ENCODE data around the gene NAMPT. TPM values are rescaled to one million over a fixed set of nuclear protein-coding genes. Genes with fewer than 3 reads are reported as not detected.

NAMPT gene
- total RNA-seq, 3 donors from 2014 or later (not counting 1 experiment from before 2014, with no cell fraction given) = 194 to 414 (median 270) TPM

DNA sequence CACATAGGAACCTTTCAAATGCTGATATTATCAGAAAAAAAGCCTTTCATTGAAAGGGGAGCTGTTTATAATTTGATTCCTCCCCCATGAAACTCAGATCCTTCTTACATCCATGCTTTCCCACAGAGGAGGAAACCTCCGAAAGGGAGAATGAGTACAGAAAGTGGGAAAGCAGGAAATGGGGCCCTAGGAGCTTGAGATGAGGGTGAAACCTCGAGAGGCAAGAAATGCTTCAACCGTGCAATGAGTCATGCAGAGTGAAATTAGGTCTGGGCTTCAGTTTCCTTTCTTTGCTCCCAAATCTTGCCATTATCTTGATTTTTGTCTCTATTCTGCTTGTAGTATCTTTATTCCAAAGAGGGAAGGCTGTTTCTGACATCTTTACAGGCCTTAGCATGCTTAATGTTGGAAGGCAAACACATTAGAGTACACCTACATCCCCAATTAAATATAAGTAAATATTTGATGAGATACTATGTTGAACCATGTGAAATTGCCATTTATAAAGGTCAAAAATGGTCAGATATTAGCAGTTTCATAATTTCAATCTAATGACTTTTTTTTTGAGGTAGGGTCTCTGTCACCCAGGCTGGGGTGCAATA, 79.1 kb downstream of the NAMPT start:
- ATAC-seq (no peak), DNase-seq (no peak)
- Histone ChIP-seq H3K27ac (ENCODE audit: low read length) (no peak overlapping the region), H3K36me3 (ENCODE audit: control insufficient read depth, insufficient read depth, low read length) (no peaks in the 10 kb centered on the region), H3K4me1 (ENCODE audit: control insufficient read depth, insufficient read depth, low read length) (no peaks in the 10 kb centered on the region), H3K9me3 (ENCODE audit: control insufficient read depth, insufficient read depth, low read length) (no peaks in the 10 kb centered on the region), H3K4me3 (ENCODE audit: low read length) (no peak overlapping the region), H3K27me3 (ENCODE audit: control insufficient read depth, insufficient read depth, low read length) (peaks cover 4% of the 10 kb centered on the region)
- TF ChIP-seq, protein P1, sequence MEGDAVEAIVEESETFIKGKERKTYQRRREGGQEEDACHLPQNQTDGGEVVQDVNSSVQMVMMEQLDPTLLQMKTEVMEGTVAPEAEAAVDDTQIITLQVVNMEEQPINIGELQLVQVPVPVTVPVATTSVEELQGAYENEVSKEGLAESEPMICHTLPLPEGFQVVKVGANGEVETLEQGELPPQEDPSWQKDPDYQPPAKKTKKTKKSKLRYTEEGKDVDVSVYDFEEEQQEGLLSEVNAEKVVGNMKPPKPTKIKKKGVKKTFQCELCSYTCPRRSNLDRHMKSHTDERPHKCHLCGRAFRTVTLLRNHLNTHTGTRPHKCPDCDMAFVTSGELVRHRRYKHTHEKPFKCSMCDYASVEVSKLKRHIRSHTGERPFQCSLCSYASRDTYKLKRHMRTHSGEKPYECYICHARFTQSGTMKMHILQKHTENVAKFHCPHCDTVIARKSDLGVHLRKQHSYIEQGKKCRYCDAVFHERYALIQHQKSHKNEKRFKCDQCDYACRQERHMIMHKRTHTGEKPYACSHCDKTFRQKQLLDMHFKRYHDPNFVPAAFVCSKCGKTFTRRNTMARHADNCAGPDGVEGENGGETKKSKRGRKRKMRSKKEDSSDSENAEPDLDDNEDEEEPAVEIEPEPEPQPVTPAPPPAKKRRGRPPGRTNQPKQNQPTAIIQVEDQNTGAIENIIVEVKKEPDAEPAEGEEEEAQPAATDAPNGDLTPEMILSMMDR (IDR thresholded peaks at IDR 0.05) = no peak
- peaks cover 11 to 61% of the 10 kb centered on the region in 2 donors for H3K27me3 Mint-ChIP-seq (ENCODE audit: low read depth in 2 of 2)
- H3K4me1 Mint-ChIP-seq = no peaks in the 10 kb centered on the region
- H3K27ac Mint-ChIP-seq = no peak overlapping the region
- no peaks in the 10 kb centered on the region for H3K36me3 Mint-ChIP-seq
- WGBS (ENCODE audit: insufficient coverage) = 71% methylated on average over 3 of the region's 3 CpGs
- H3K9me3 Mint-ChIP-seq = no peaks in the 10 kb centered on the region
- intact Hi-C loops (cut with micrococcal nuclease) = no loop called here
- no peak overlapping the region for H3K4me3 Mint-ChIP-seq

GRCh38 chr7:106203473-106203872, 81.3 kb downstream of the NAMPT start:
- Histone ChIP-seq H3K36me3 (ENCODE audit: control insufficient read depth, insufficient read depth, low read length) (no peaks in the 10 kb centered on the region), H3K27me3 (ENCODE audit: control insufficient read depth, insufficient read depth, low read length) (peaks cover 4% of the 10 kb centered on the region), H3K27ac (ENCODE audit: low read length) (no peak overlapping the region), H3K4me3 (ENCODE audit: low read length) (no peak overlapping the region), H3K4me1 (ENCODE audit: control insufficient read depth, insufficient read depth, low read length) (no peaks in the 10 kb centered on the region), H3K9me3 (ENCODE audit: control insufficient read depth, insufficient read depth, low read length) (no peaks in the 10 kb centered on the region)
- intact Hi-C loops (cut with micrococcal nuclease) = no loop called here
- WGBS (ENCODE audit: insufficient coverage) = 55% methylated on average over 1 of the region's 1 CpG
- Mint-ChIP-seq H3K4me3 (no peak overlapping the region), H3K36me3 (no peaks in the 10 kb centered on the region), H3K27ac (no peak overlapping the region), H3K4me1 (no peaks in the 10 kb centered on the region), H3K27me3 (ENCODE audit: low read depth in 2 of 2) (peaks cover 12 to 59% of the 10 kb centered on the region in 2 donors), H3K9me3 (no peaks in the 10 kb centered on the region)
- no peak for DNase-seq
- TF ChIP-seq, protein P1 (IDR thresholded peaks at IDR 0.05) = no peak
- ATAC-seq = no peak

GRCh38 chr7:106201164-106201563, 83.6 kb downstream of the NAMPT start:
- intact Hi-C loops (cut with micrococcal nuclease) = no loop called here
- ATAC-seq = no peak
- Histone ChIP-seq H3K4me1 (ENCODE audit: control insufficient read depth, insufficient read depth, low read length) (no peaks in the 10 kb centered on the region), H3K4me3 (ENCODE audit: low read length) (no peak overlapping the region), H3K27me3 (ENCODE audit: control insufficient read depth, insufficient read depth, low read length) (peaks cover 3% of the 10 kb centered on the region), H3K36me3 (ENCODE audit: control insufficient read depth, insufficient read depth, low read length) (no peaks in the 10 kb centered on the region), H3K27ac (ENCODE audit: low read length) (no peak overlapping the region), H3K9me3 (ENCODE audit: control insufficient read depth, insufficient read depth, low read length) (no peaks in the 10 kb centered on the region)
- DNase-seq = no peak
- H3K27me3 Mint-ChIP-seq (ENCODE audit: low read depth in 2 of 2) = peaks cover 14 to 46% of the 10 kb centered on the region in 2 donors
- H3K36me3 Mint-ChIP-seq = no peaks in the 10 kb centered on the region
- 86% methylated on average over 3 of the region's 3 CpGs for WGBS (ENCODE audit: insufficient coverage)
- TF ChIP-seq, protein P1 (IDR thresholded peaks at IDR 0.05) = no peak
- no peaks in the 10 kb centered on the region for H3K4me1 Mint-ChIP-seq
- H3K9me3 Mint-ChIP-seq = no peaks in the 10 kb centered on the region
- H3K4me3 Mint-ChIP-seq = no peak overlapping the region
- no peak overlapping the region for H3K27ac Mint-ChIP-seq

DNA sequence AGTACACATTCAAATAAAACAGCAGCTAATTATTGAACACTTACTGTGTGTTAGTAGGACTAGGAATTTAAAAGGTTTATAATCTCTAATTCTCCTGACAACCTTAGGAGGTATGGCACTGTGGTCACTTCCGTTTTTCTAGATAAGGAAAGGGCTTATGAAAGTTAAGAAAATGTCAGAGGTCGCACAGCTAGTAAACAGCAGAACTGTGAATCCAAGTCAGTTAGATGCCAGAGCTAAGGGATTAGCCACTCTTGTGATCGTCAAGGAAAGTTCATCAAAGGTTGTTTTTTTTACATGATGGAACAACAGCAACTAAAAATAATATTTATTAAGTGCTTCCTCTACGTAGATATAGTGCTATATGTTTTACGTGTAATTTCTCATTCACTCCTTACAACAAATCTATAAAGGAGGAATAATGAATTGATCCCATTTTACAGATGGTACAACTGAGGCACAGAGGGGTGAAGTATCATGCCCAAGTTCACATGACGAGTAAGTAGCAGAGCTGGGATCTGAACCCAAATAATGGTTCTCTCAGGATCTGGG, 84.9 kb downstream of the NAMPT start:
- DNase-seq = no peak
- no peak for ATAC-seq
- TF ChIP-seq, protein P1 (IDR thresholded peaks at IDR 0.05) = no peak

More for the DNA sequence above, 84.9 kb downstream of the NAMPT start:
- intact Hi-C loops (cut with micrococcal nuclease) = no loop called here
- peaks cover 19 to 39% of the 10 kb centered on the region in 2 donors for H3K27me3 Mint-ChIP-seq (ENCODE audit: low read depth in 2 of 2)
- no peak overlapping the region for H3K27ac Mint-ChIP-seq
- Histone ChIP-seq H3K4me3 (ENCODE audit: low read length) (no peak overlapping the region), H3K9me3 (ENCODE audit: control insufficient read depth, insufficient read depth, low read length) (no peaks in the 10 kb centered on the region), H3K27ac (ENCODE audit: low read length) (no peak overlapping the region), H3K4me1 (ENCODE audit: control insufficient read depth, insufficient read depth, low read length) (no peaks in the 10 kb centered on the region), H3K36me3 (ENCODE audit: control insufficient read depth, insufficient read depth, low read length) (no peaks in the 10 kb centered on the region), H3K27me3 (ENCODE audit: control insufficient read depth, insufficient read depth, low read length) (peaks cover 3% of the 10 kb centered on the region)
- no peaks in the 10 kb centered on the region for H3K9me3 Mint-ChIP-seq
- no peaks in the 10 kb centered on the region for H3K4me1 Mint-ChIP-seq
- no peaks in the 10 kb centered on the region for H3K36me3 Mint-ChIP-seq
- H3K4me3 Mint-ChIP-seq = no peak overlapping the region
- WGBS (ENCODE audit: insufficient coverage) = 75% methylated on average over 4 of the region's 6 CpGs

Measured in natural killer cell (primary cell).